Putamen (tissue), 1 donor: ENCODE data around the gene NUAK2.

Experiments used
- DNase-seq: peaks from one replicate; pipeline ENCODE4 v3.0.0-alpha.2; 2016; ENCODE audit warnings: low spot score

The NUAK2 gene

GRCh38 chr1:205272536-205272935, 49.0 kb downstream of the NUAK2 start:
- no peak for DNase-seq

- no peak for DNase-seq
Observed at GRCh38 chr1:205271745-205272144, 49.8 kb downstream of the NUAK2 start.

GRCh38 chr1:205271277-205271676, 50.3 kb downstream of the NUAK2 start:
- DNase-seq: no peak

- peak; percentile 74 for DNase-seq
Observed at GRCh38 chr1:205270764-205271163, 50.8 kb downstream of the NUAK2 start.

- no peak for DNase-seq
Observed at GRCh38 chr1:205270271-205270670, 51.3 kb downstream of the NUAK2 start.

GRCh38 chr1:205269711-205270110, 51.8 kb downstream of the NUAK2 start:
- no peak for DNase-seq

GRCh38 chr1:205268846-205269680, 52.5 kb downstream of the NUAK2 start:
- DNase-seq: no peak

GRCh38 chr1:205267306-205267902, 54.1 kb downstream of the NUAK2 start:
- no peak for DNase-seq

- DNase-seq: no peak
Observed at GRCh38 chr1:205266611-205267305, 54.8 kb downstream of the NUAK2 start.

- no peak for DNase-seq
Observed at GRCh38 chr1:205263580-205264190, 57.9 kb downstream of the NUAK2 start.

GRCh38 chr1:205262731-205263171, 58.8 kb downstream of the NUAK2 start:
- no peak for DNase-seq

- DNase-seq: no peak
Observed at GRCh38 chr1:205261946-205262691, 59.4 kb downstream of the NUAK2 start.

- no peak for DNase-seq
Observed at GRCh38 chr1:205260948-205261732, 60.4 kb downstream of the NUAK2 start.

- no peak for DNase-seq
Observed at GRCh38 chr1:205259998-205260397, 61.5 kb downstream of the NUAK2 start.

GRCh38 chr1:205259324-205259832, 62.2 kb downstream of the NUAK2 start:
- DNase-seq: no peak

- peak; percentile 85 for DNase-seq
Observed at GRCh38 chr1:205258719-205259118, 62.8 kb downstream of the NUAK2 start.

GRCh38 chr1:205258261-205258691, 63.3 kb downstream of the NUAK2 start:
- no peak for DNase-seq

- DNase-seq: peak; percentile 73
Observed at GRCh38 chr1:205257735-205258134, 63.8 kb downstream of the NUAK2 start.

GRCh38 chr1:205256951-205257625, 64.5 kb downstream of the NUAK2 start:
- peak; percentile 65 for DNase-seq
